MM.1S (cell line): Measurements from ENCODE around the gene KCNIP4.

Experiments
- CTCF ChIP-seq: fragments of 300-600 bp; sonication (generic); IDR thresholded peaks from 2 replicates; pipeline ENCODE4 v1.5.1; 2016; ENCODE audit warnings: antibody characterized with exemption, low read length, mixed read lengths
- EZH2 ChIP-seq: fragments of 300-600 bp; sonication (generic); optimal IDR thresholded peaks from 2 replicates; pipeline ENCODE3; 2017; ENCODE audit warnings: low read depth, mild to moderate bottlenecking, antibody characterized with exemption, low read length, mixed read lengths
- EZH2phosphoT487 ChIP-seq: fragments of 300-600 bp; sonication (generic); IDR thresholded peaks from 2 replicates; pipeline ENCODE4 v1.6.1; 2018; ENCODE audit warnings: antibody characterized with exemption, low read length

GRCh38 chr4:21470535-21470934, 478.0 kb downstream of the KCNIP4 start:
- no peak for TF ChIP-seq CTCF
- no peak for TF ChIP-seq EZH2
- no peak for TF ChIP-seq EZH2phosphoT487
